SK-N-SH (cell line): ENCODE measurements around the gene SLC9A7. TPM values are rescaled to one million over a fixed set of nuclear protein-coding genes. Genes with fewer than 3 reads are reported as not detected.

ENCODE experiments used
- CTCF ChIA-PET: fragments of 300-600, 350-600 bp; formaldehyde crosslinking; extraction: SDS; loops from one replicate; lab custom pipeline; 2021; lab: Yijun Ruan, JAX
- POLR2A ChIA-PET: fragments of 350-600 bp; sonication (Branson Sonifier 250); formaldehyde crosslinking; extraction: SDS; loops from one replicate; lab custom pipeline; 2020; ENCODE audit warnings: antibody characterized with exemption, inconsistent platforms; lab: Yijun Ruan, JAX
- DNase-seq: peaks from one replicate; pipeline ENCODE4 v3.0.0; 2012
- H2AFZ ChIP-seq: fragments of 200-600 bp; sonication (generic); 2 replicates; pipeline ENCODE4 v1.8.1; 2016; ENCODE audit warnings: antibody characterized with exemption, mild to moderate bottlenecking, low read depth
- H3F3A ChIP-seq: fragments of 200-600 bp; sonication (generic); replicated peaks from 2 replicates; pipeline ENCODE3; 2016; ENCODE audit warnings: antibody characterized with exemption, mild to moderate bottlenecking; ENCODE audit not compliant: insufficient read depth
- H3K27ac ChIP-seq, 2 experiments: fragments of 200-500 bp in 1 of 2; fragments of 200-600 bp in 1 of 2; sonication (Bioruptor generic) in 1 of 2; sonication (generic), shearing (Covaris generic) in 1 of 2; 2 replicates each; pipeline versions ENCODE4 v1.5.1 to v1.6.1; 2014 to 2016; ENCODE audit warnings: low read depth in 2 of 2, inconsistent platforms in 1 of 2, low read length in 1 of 2, mild to moderate bottlenecking in 1 of 2, mixed read lengths in 1 of 2
- H3K27me3 ChIP-seq: fragments of 200-600 bp; sonication (generic), shearing (Covaris generic); 2 replicates; pipeline ENCODE4 v1.6.1; 2016; ENCODE audit warnings: mixed run types; ENCODE audit not compliant: insufficient read depth
- H3K36me3 ChIP-seq, 2 experiments: fragments of 200-500 bp in 1 of 2; fragments of 200-600 bp in 1 of 2; sonication (Bioruptor generic) in 1 of 2; sonication (generic) in 1 of 2; replicated peaks in 1 of 2; 2 replicates each; pipeline versions ENCODE3 to v1.5.1; 2014 to 2016; ENCODE audit warnings: low read length in 1 of 2, mild to moderate bottlenecking in 1 of 2; ENCODE audit not compliant: insufficient read depth in 2 of 2, control insufficient read depth in 1 of 2
- H3K4me1 ChIP-seq, 2 experiments: fragments of 200-500 bp in 1 of 2; fragments of 200-600 bp in 1 of 2; sonication (Bioruptor generic) in 1 of 2; sonication (generic), shearing (Covaris generic) in 1 of 2; 2 replicates each; pipeline versions ENCODE4 v1.5.1 to v1.6.1; 2014 to 2016; ENCODE audit warnings: low read depth in 1 of 2, low read length in 1 of 2, mixed run types in 1 of 2; ENCODE audit not compliant: insufficient read depth in 2 of 2, control insufficient read depth in 1 of 2
- H3K4me2 ChIP-seq: fragments of 200-600 bp; sonication (generic), shearing (Covaris generic); 2 replicates; pipeline ENCODE4 v1.6.1; 2017; ENCODE audit warnings: mixed run types
- H3K4me3 ChIP-seq, 2 experiments: fragments of 200-500 bp in 1 of 2; fragments of 200-600 bp in 1 of 2; sonication (Bioruptor generic) in 1 of 2; sonication (generic), shearing (Covaris generic) in 1 of 2; 2 replicates each; pipeline versions ENCODE4 v1.5.1 to v1.8.1; 2014 to 2016; ENCODE audit warnings: low read depth in 2 of 2, inconsistent platforms in 1 of 2, low read length in 1 of 2, mild to moderate bottlenecking in 1 of 2, mixed read lengths in 1 of 2, moderate library complexity in 1 of 2
- H3K79me2 ChIP-seq: fragments of 200-600 bp; sonication (generic); 2 replicates; pipeline ENCODE4 v1.8.1; 2017; ENCODE audit warnings: mild to moderate bottlenecking; ENCODE audit not compliant: insufficient read depth
- H3K9ac ChIP-seq: fragments of 200-600 bp; sonication (generic); 2 replicates; pipeline ENCODE4 v1.6.1; 2017; ENCODE audit warnings: mixed run types
- H3K9me2 ChIP-seq: fragments of 200-600 bp; sonication (generic); 2 replicates; pipeline ENCODE4 v1.6.1; 2017; ENCODE audit warnings: mixed run types
- H3K9me3 ChIP-seq: fragments of 200-600 bp; sonication (generic); 2 replicates; pipeline ENCODE4 v1.6.1; 2017; ENCODE audit warnings: mixed run types, mild to moderate bottlenecking, moderate library complexity
- H4K20me1 ChIP-seq: fragments of 200-600 bp; sonication (generic); 2 replicates; pipeline ENCODE4 v1.6.1; 2017; ENCODE audit warnings: mild to moderate bottlenecking, mixed run types; ENCODE audit not compliant: insufficient read depth
- CTCF ChIP-seq: fragments of 200-600 bp; sonication (generic); IDR thresholded peaks from 2 replicates; pipeline ENCODE4 v1.6.1; 2017; ENCODE audit warnings: antibody characterized with exemption, mild to moderate bottlenecking, moderate library complexity
- EZH2phosphoT487 ChIP-seq: fragments of 200-600 bp; sonication (generic); IDR thresholded peaks from 2 replicates; pipeline ENCODE4 v1.6.1; 2017; ENCODE audit warnings: low read depth, mixed run types, mild to moderate bottlenecking, antibody characterized with exemption, moderate library complexity, borderline replicate concordance
- FOSL2 ChIP-seq: IDR thresholded peaks from 2 replicates; pipeline ENCODE4 v1.4.0; 2012; ENCODE audit warnings: low read depth, mild to moderate bottlenecking, moderate library complexity, borderline replicate concordance
- FOXM1 ChIP-seq: IDR thresholded peaks from 2 replicates; pipeline ENCODE4 v1.4.0; 2012; ENCODE audit warnings: low read depth, mild to moderate bottlenecking
- GATA2 ChIP-seq: sonication (generic); formaldehyde crosslinking; IDR thresholded peaks from 2 replicates; pipeline ENCODE4 v1.5.0; 2020; ENCODE audit warnings: mild to moderate bottlenecking, missing genetic modification reagents
- RAD21 ChIP-seq: IDR thresholded peaks from 2 replicates; pipeline ENCODE4 v1.6.1; 2012; ENCODE audit warnings: mild to moderate bottlenecking, low read length
- SIN3A ChIP-seq: IDR thresholded peaks from 2 replicates; pipeline ENCODE4 v1.6.1; 2012; ENCODE audit warnings: low read depth, mild to moderate bottlenecking, low read length, moderate library complexity, borderline replicate concordance
- TEAD4 ChIP-seq: IDR thresholded peaks from 2 replicates; pipeline ENCODE4 v1.4.0; 2012; ENCODE audit warnings: mild to moderate bottlenecking, borderline replicate concordance; ENCODE audit not compliant: insufficient read depth
- USF2 ChIP-seq: fragments of 150-350 bp; IDR thresholded peaks from 2 replicates; pipeline ENCODE4 v1.6.1; 2017; ENCODE audit warnings: antibody characterized with exemption, low read length, low read depth, borderline replicate concordance
- WGBS: methylation state at CpG from one replicate; pipeline ENCODE4 v1.1.6; 2017; ENCODE audit warnings: low lambda C conversion rate; 5-methylcytosine and 5-hydroxymethylcytosine counted together
- polyA plus RNA-seq, 3 experiments: library from polyadenylated mRNA; depleted of rRNA; stranded (reverse); fragments of >200 nt; gene quantifications; 2 replicates each; pipeline ENCODE4 v1.2.3, GENCODE V29; 2012
- TF ChIP-seq, protein P1 (sequence below): fragments of 150-350 bp; IDR thresholded peaks from 2 replicates; pipeline ENCODE4 v1.6.1; 2016; ENCODE audit warnings: mild to moderate bottlenecking, low read depth, low read length
- TF ChIP-seq, protein P2 (sequence below): IDR thresholded peaks from 2 replicates; pipeline ENCODE4 v1.4.0; 2012; ENCODE audit warnings: low read depth

The SLC9A7 gene
- polyA plus RNA-seq, 1 of the 3 experiments (the other 2 are of a cell fraction), result 10.5 TPM

DNA sequence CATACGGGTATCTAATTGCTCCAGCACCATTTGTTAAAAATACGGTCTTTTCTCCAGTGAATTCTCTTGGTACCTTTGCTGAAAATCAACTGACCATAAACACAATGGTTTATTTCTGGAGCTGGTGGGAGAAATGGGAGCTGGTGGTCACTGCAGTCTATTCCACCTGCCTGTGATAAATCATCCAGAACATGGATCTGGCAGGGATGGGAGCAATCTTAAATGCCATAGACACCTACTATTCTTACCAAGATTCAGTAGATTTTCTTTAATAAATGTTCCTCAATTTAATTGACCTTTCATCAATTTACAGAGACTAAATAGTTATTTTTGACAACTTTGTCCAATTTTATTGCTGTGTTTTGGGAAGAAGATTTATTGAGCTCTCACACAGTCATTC lies 68.1 kb downstream of the SLC9A7 start:
- Histone ChIP-seq H3K4me3 (no peak overlapping the region), H2AFZ (no peak overlapping the region), H3K36me3 (no peaks in the 10 kb centered on the region), H4K20me1 (no peaks in the 10 kb centered on the region; the same call in 1 of the 2 replicates), H3K27me3 (no peaks in the 10 kb centered on the region), H3K79me2 (no peaks in the 10 kb centered on the region), H3K9me2 (no peaks in the 10 kb centered on the region), H3K4me2 (no peak overlapping the region), H3K9me3 (no peaks in the 10 kb centered on the region), H3K27ac (no peak overlapping the region), H3K9ac (no peak overlapping the region), H3F3A (no peaks in the 10 kb centered on the region), H3K4me1 (no peaks in the 10 kb centered on the region)
- no peak for TF ChIP-seq CTCF
- TF ChIP-seq FOXM1, result no peak
- TF ChIP-seq RAD21, result no peak
- TF ChIP-seq TEAD4, result no peak
- TF ChIP-seq SIN3A, result no peak
- ChIA-PET POLR2A (no interaction called here), CTCF (no interaction called here)
- 51% methylated on average over 2 of the region's 2 CpGs for WGBS
- DNase-seq, result no peak

DNA sequence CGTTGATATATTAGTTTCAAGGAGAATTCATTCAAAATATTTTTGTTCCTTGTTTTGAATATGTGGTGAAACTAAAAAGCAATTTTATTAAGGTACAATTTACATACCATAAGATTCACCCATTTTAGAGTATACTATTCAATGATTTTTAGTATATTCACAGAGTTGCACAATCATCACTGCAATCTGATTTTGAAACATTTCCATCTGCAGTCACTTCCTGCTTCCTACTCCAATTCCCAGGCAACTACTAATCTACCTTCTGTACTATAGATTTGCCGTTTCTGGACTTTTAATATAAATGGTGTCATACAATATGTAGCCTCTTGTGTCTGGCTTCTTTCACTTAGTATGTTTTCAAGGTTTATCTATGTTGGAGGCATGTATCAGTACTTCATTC lies 71.3 kb downstream of the SLC9A7 start:
- WGBS, result 39% methylated on average over 2 of the region's 2 CpGs
- no peaks in the 10 kb centered on the region for H3K79me2 ChIP-seq
- no peak overlapping the region for H2AFZ ChIP-seq
- H4K20me1 ChIP-seq, result no peaks in the 10 kb centered on the region; the same call in 1 of the 2 replicates
- H3K9me2 ChIP-seq, result no peaks in the 10 kb centered on the region
- no peaks in the 10 kb centered on the region for H3K9me3 ChIP-seq
- H3K4me1 ChIP-seq, result no peaks in the 10 kb centered on the region
- H3K27ac ChIP-seq, result no peak overlapping the region
- no peak overlapping the region for H3K9ac ChIP-seq
- no peaks in the 10 kb centered on the region for H3K36me3 ChIP-seq
- DNase-seq, result no peak
- ChIA-PET POLR2A (no interaction called here), CTCF (no interaction called here)
- H3K27me3 ChIP-seq, result no peaks in the 10 kb centered on the region
- no peaks in the 10 kb centered on the region for H3F3A ChIP-seq
- TF ChIP-seq GATA2 (no peak), FOSL2 (no peak), EZH2phosphoT487 (no peak), TEAD4 (no peak), USF2 (no peak)
- TF ChIP-seq, protein P1, sequence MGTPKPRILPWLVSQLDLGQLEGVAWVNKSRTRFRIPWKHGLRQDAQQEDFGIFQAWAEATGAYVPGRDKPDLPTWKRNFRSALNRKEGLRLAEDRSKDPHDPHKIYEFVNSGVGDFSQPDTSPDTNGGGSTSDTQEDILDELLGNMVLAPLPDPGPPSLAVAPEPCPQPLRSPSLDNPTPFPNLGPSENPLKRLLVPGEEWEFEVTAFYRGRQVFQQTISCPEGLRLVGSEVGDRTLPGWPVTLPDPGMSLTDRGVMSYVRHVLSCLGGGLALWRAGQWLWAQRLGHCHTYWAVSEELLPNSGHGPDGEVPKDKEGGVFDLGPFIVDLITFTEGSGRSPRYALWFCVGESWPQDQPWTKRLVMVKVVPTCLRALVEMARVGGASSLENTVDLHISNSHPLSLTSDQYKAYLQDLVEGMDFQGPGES, result no peak
- TF ChIP-seq, protein P2, sequence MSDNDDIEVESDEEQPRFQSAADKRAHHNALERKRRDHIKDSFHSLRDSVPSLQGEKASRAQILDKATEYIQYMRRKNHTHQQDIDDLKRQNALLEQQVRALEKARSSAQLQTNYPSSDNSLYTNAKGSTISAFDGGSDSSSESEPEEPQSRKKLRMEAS, result no peak
- no peak overlapping the region for H3K4me2 ChIP-seq
- H3K4me3 ChIP-seq, result no peak overlapping the region
